ENCODE measurements around the gene TPBGL.

GRCh38 chr11:75200051-75200450 lies 40.5 kb upstream of the TPBGL start:
- TF ChIP-seq ZNF384 (IDR thresholded peaks at IDR 0.05) (no peak), ARNT (IDR thresholded peaks at IDR 0.05) (no peak), FOXM1 (IDR thresholded peaks at IDR 0.05; ENCODE audit: borderline replicate concordance) (no peak), CTBP1 (IDR thresholded peaks at IDR 0.05; ENCODE audit: borderline replicate concordance) (no peak)

Measured in HEK293T (cell line).